A673 (cell line): ENCODE data around the gene HDGFL2.

Experiments used
- EZH2 ChIP-seq: fragments of 200-600 bp; sonication (generic); IDR thresholded peaks from 2 replicates; pipeline ENCODE4 v1.6.1; 2017; ENCODE audit warnings: borderline replicate concordance, low read depth, mild to moderate bottlenecking, mixed read lengths, antibody characterized with exemption, low read length; ENCODE audit not compliant: poor library complexity, severe bottlenecking
- TF ChIP-seq, protein P1 (sequence below): fragments of 300-800, 200-600 bp; sonication (generic); conservative IDR thresholded peaks from 2 replicates; pipeline ENCODE4 v1.5.1; 2017; ENCODE audit warnings: low read depth, mild to moderate bottlenecking, antibody characterized with exemption, low read length, moderate library complexity, mixed read lengths

DNA sequence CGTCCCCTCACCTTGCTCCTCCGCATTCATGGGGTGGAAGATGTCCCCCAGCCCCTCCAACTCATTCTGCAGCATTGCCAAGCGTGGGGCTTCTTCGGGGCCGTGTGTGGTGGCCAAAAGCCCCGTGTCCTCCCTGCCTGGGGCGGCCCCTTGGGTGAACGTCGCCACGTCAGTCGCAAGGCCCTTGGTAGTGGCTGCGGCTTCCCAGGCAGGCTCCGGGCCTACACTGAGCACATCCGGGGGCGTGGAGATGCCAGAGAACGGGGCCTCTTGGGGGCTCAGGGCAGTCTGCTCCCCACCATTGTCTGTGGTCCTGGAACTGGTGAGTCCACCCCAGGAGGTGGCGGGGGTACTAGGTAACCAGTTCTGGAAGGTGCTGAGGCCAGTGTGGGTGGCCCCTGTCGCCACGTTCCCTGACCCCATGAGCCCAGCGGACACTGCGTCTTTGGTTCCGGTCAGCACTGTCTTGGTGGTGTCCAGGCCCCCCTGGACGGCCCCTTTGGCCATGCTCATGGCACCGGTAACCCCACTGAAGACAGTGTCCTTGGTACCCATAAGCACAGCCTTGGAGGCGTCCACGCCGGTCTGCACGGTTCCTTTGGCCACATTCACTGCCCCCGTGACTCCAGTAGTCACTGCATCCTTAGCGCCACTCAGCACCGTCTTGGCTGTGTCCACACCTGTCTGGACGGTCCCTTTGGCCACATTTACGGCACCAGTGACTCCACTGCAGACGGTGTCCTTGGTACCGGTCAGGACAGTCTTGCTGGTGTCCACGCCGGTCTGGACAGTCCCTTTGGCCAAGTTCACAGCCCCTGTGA, 38.5 kb downstream of the HDGFL2 start:
- no peak for TF ChIP-seq EZH2
- TF ChIP-seq, protein P1, sequence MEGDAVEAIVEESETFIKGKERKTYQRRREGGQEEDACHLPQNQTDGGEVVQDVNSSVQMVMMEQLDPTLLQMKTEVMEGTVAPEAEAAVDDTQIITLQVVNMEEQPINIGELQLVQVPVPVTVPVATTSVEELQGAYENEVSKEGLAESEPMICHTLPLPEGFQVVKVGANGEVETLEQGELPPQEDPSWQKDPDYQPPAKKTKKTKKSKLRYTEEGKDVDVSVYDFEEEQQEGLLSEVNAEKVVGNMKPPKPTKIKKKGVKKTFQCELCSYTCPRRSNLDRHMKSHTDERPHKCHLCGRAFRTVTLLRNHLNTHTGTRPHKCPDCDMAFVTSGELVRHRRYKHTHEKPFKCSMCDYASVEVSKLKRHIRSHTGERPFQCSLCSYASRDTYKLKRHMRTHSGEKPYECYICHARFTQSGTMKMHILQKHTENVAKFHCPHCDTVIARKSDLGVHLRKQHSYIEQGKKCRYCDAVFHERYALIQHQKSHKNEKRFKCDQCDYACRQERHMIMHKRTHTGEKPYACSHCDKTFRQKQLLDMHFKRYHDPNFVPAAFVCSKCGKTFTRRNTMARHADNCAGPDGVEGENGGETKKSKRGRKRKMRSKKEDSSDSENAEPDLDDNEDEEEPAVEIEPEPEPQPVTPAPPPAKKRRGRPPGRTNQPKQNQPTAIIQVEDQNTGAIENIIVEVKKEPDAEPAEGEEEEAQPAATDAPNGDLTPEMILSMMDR = no peak
